ENCODE measurements around the gene C22orf23. TPM values are rescaled to one million over a fixed set of nuclear protein-coding genes. Genes with fewer than 3 reads are reported as not detected.
A peak's percentile ranks its signal among the peaks of the same experiment; 100 is the strongest.

The C22orf23 gene
- total and polyA plus RNA-seq, 10 of the 15 experiments (the other 5 are each of a cell fraction or from before 2014, with no cell fraction given), result 0.04 to 0.38 (median 0.11) TPM; not detected in 5

- TF ChIP-seq REST (IDR thresholded peaks at IDR 0.05; ENCODE audit: low read depth, low read length) (no peak), JUNB (IDR thresholded peaks at IDR 0.05) (no peak), POU2F2 (IDR thresholded peaks at IDR 0.05; ENCODE audit: borderline replicate concordance, low read depth, low read length) (peak; percentile 37; the same call in 1 of the 3 replicates), MTA3 (IDR thresholded peaks at IDR 0.05; ENCODE audit: borderline replicate concordance, low read length) (no peak), ZNF384 (IDR thresholded peaks at IDR 0.05; ENCODE audit: borderline replicate concordance, low read depth, low read length) (no peak), MAX (IDR thresholded peaks at IDR 0.05; ENCODE audit: low read depth, low read length) (no peak), PAX8 (IDR thresholded peaks at IDR 0.05) (no peak), CHD1 (IDR thresholded peaks at IDR 0.05; ENCODE audit: low read depth, low read length) (no peak), SMAD1 (IDR thresholded peaks at IDR 0.05; ENCODE audit: low read depth, partially characterized antibody) (no peak), MYB (IDR thresholded peaks at IDR 0.05; ENCODE audit: borderline replicate concordance, low read depth, low read length) (no peak), NR2F1 (conservative IDR thresholded peaks at IDR 0.05) (0 out of 2 replicates have a peak, but pooled peaks have one; percentile 38), CBFB (IDR thresholded peaks at IDR 0.05; ENCODE audit: low read depth) (no peak), CEBPZ (IDR thresholded peaks at IDR 0.05; ENCODE audit: low read depth, low read length) (no peak), SMARCA5 (IDR thresholded peaks at IDR 0.05) (no peak), PBX3 (IDR thresholded peaks at IDR 0.05; ENCODE audit: insufficient replicate concordance, low read depth, low read length) (no peak), IKZF1 (conservative IDR thresholded peaks at IDR 0.05) (peak; percentile 48), KDM1A (IDR thresholded peaks at IDR 0.05; ENCODE audit: borderline replicate concordance) (no peak), YBX1 (IDR thresholded peaks at IDR 0.05) (no peak), BRCA1 (IDR thresholded peaks at IDR 0.05; ENCODE audit: low read depth, low read length) (no peak), MXI1 (IDR thresholded peaks at IDR 0.05; ENCODE audit: low read depth, low read length) (no peak), ZNF207 (IDR thresholded peaks at IDR 0.05; ENCODE audit: borderline replicate concordance) (no peak), ZSCAN29 (IDR thresholded peaks at IDR 0.05) (no peak), NRF1 (conservative IDR thresholded peaks at IDR 0.05; ENCODE audit: low read depth, low read length) (no peak), ZNF24 (IDR thresholded peaks at IDR 0.05) (no peak), IRF3 (IDR thresholded peaks at IDR 0.05) (no peak)
Observed at GRCh38 chr22:37896181-37896592, 57.2 kb downstream of the C22orf23 start (continued).

Measured in GM12878 (cell line).